Suprapubic skin (tissue), 4 donors: ENCODE measurements around the gene TLR8. TPM values are rescaled to one million over a fixed set of nuclear protein-coding genes. Genes with fewer than 3 reads are reported as not detected.

ENCODE experiments used
- DNase-seq, 2 donors: peaks; one replicate each; pipeline ENCODE4 v3.0.0-alpha.2; 2019; ENCODE audit warnings: low spot score in 2 of 2
- H3K27ac ChIP-seq: fragments of 200-600 bp; sonication (generic); one replicate; pipeline ENCODE4 v1.5.1; 2019
- H3K27me3 ChIP-seq: fragments of 200-600 bp; sonication (generic); one replicate; pipeline ENCODE4 v1.5.1; 2019
- H3K36me3 ChIP-seq: fragments of 200-600 bp; sonication (generic); one replicate; pipeline ENCODE4 v1.5.1; 2019
- H3K4me1 ChIP-seq: fragments of 200-600 bp; sonication (generic); one replicate; pipeline ENCODE4 v1.5.1; 2019
- H3K4me3 ChIP-seq: fragments of 200-600 bp; sonication (generic); one replicate; pipeline ENCODE4 v1.5.1; 2019; ENCODE audit warnings: mild to moderate bottlenecking
- H3K9me3 ChIP-seq: fragments of 200-600 bp; sonication (generic); one replicate; pipeline ENCODE4 v1.5.1; 2019
- CTCF ChIP-seq, 2 donors: fragments of 200-600 bp in 1 of 2; fragments of 450-650 bp in 1 of 2; sonication (generic) in 1 of 2; IDR thresholded peaks; one replicate each; pipeline ENCODE4 v1.5.1; 2016 to 2019; ENCODE audit warnings: antibody characterized with exemption in 2 of 2, mild to moderate bottlenecking in 1 of 2, moderate library complexity in 1 of 2
- EP300 ChIP-seq: sonication (generic); formaldehyde crosslinking; IDR thresholded peaks from one replicate; pipeline ENCODE4 v1.6.1; 2017; ENCODE audit warnings: antibody characterized with exemption
- POLR2A ChIP-seq, 2 donors: fragments of 450-650 bp; IDR thresholded peaks; one replicate each; pipeline ENCODE4 v1.6.1; 2017; ENCODE audit warnings: antibody characterized with exemption in 2 of 2, mild to moderate bottlenecking in 2 of 2, moderate library complexity in 2 of 2
- POLR2AphosphoS5 ChIP-seq, 3 donors: sonication (generic); formaldehyde crosslinking; IDR thresholded peaks; one replicate each; pipeline ENCODE4 v1.6.1; 2017; ENCODE audit warnings: antibody characterized with exemption in 3 of 3
- whole genome bisulfite sequencing: methylation state at CpG from one replicate; pipeline ENCODE4 v1.1.5; 2018; 5-methylcytosine and 5-hydroxymethylcytosine counted together
- total RNA-seq, 4 donors: library from RNA; depleted of rRNA; stranded (reverse); fragments of >200 nt; gene quantifications; one replicate each; pipeline ENCODE4 v1.1.0, GENCODE V29; 2016

Gene TLR8
- total RNA-seq, 4 donors from 2014 or later, result 0.11 to 0.17 (median 0.16) TPM; not detected in 1

- Histone ChIP-seq H3K27me3 (no peaks in the 10 kb centered on the region), H3K9me3 (no peaks in the 10 kb centered on the region), H3K36me3 (no peaks in the 10 kb centered on the region), H3K27ac (no peak overlapping the region), H3K4me3 (no peak overlapping the region), H3K4me1 (peaks cover 28% of the 10 kb centered on the region)
- no peak for DNase-seq
- TF ChIP-seq CTCF (IDR thresholded peaks at IDR 0.05), result no peak
- no peak for TF ChIP-seq EP300
- no peak for TF ChIP-seq POLR2A (IDR thresholded peaks at IDR 0.05)
- TF ChIP-seq POLR2AphosphoS5 (IDR thresholded peaks at IDR 0.05), result no peak
- WGBS, result 89% methylated on average over 9 of the region's 9 CpGs
These were observed 48.0 kb downstream of the TLR8 start for GRCh38 chrX:12954376-12954775.

- WGBS, result 66% methylated on average over 4 of the region's 4 CpGs
- Histone ChIP-seq H3K4me1 (peaks cover 22% of the 10 kb centered on the region), H3K27me3 (no peaks in the 10 kb centered on the region), H3K27ac (no peak overlapping the region), H3K9me3 (no peaks in the 10 kb centered on the region), H3K4me3 (no peak overlapping the region), H3K36me3 (no peaks in the 10 kb centered on the region)
- no peak for DNase-seq
- TF ChIP-seq CTCF (IDR thresholded peaks at IDR 0.05) (no peak), EP300 (no peak), POLR2AphosphoS5 (IDR thresholded peaks at IDR 0.05) (no peak), POLR2A (IDR thresholded peaks at IDR 0.05) (no peak)
These were observed 48.6 kb downstream of the TLR8 start for GRCh38 chrX:12954981-12955380.

- no peak for DNase-seq
- Histone ChIP-seq H3K9me3 (no peaks in the 10 kb centered on the region), H3K27me3 (no peaks in the 10 kb centered on the region), H3K27ac (peak overlapping the region; percentile 69), H3K36me3 (no peaks in the 10 kb centered on the region), H3K4me3 (no peak overlapping the region), H3K4me1 (peaks cover 14% of the 10 kb centered on the region)
- WGBS, result 60% methylated on average over 20 of the region's 20 CpGs
- no peak for TF ChIP-seq POLR2A (IDR thresholded peaks at IDR 0.05)
- no peak for TF ChIP-seq POLR2AphosphoS5 (IDR thresholded peaks at IDR 0.05)
- no peak for TF ChIP-seq EP300
- TF ChIP-seq CTCF (IDR thresholded peaks at IDR 0.05), result no peak
These were observed 49.7 kb downstream of the TLR8 start for GRCh38 chrX:12955882-12956703.

- Histone ChIP-seq H3K4me1 (peaks cover 14% of the 10 kb centered on the region), H3K4me3 (no peak overlapping the region), H3K27ac (peak overlapping the region; percentile 69), H3K9me3 (no peaks in the 10 kb centered on the region), H3K27me3 (no peaks in the 10 kb centered on the region), H3K36me3 (no peaks in the 10 kb centered on the region)
- no peak for DNase-seq
- 63% methylated on average over 8 of the region's 8 CpGs for WGBS
- TF ChIP-seq POLR2A (IDR thresholded peaks at IDR 0.05) (no peak), EP300 (no peak), POLR2AphosphoS5 (IDR thresholded peaks at IDR 0.05) (no peak), CTCF (IDR thresholded peaks at IDR 0.05) (no peak)
These were observed 50.5 kb downstream of the TLR8 start for GRCh38 chrX:12956704-12957534.

GRCh38 chrX:12958059-12958458, 51.6 kb downstream of the TLR8 start:
- H3K9me3 ChIP-seq, result no peaks in the 10 kb centered on the region
- no peak overlapping the region for H3K27ac ChIP-seq
- no peak for DNase-seq
- peaks cover 14% of the 10 kb centered on the region for H3K4me1 ChIP-seq
- 87% methylated on average over 5 of the region's 5 CpGs for WGBS
- TF ChIP-seq CTCF (IDR thresholded peaks at IDR 0.05) (no peak), POLR2AphosphoS5 (IDR thresholded peaks at IDR 0.05) (no peak), EP300 (no peak), POLR2A (IDR thresholded peaks at IDR 0.05) (no peak)
- H3K4me3 ChIP-seq, result no peak overlapping the region
- H3K27me3 ChIP-seq, result no peaks in the 10 kb centered on the region
- H3K36me3 ChIP-seq, result no peaks in the 10 kb centered on the region
